ENCODE results near the gene AADAC. TPM values are rescaled to one million over a fixed set of nuclear protein-coding genes. Genes with fewer than 3 reads are reported as not detected.
"Not testable (repeated sequence)": the region's sequence is repeated elsewhere in the genome, so short reads cannot be mapped to it uniquely, and the experiment has no call there.

Gene AADAC
- polyA plus RNA-seq, 3 donors = 0.09 to 0.36 (median 0.14) TPM

GRCh38 chr3:151841801-151842200 lies 27.9 kb downstream of the AADAC start:
- DNase-seq (ENCODE audit: extremely low read depth in 1 of 11, low read depth in 9 of 11, low spot score in 4 of 11) = no peak

GRCh38 chr3:151843275-151843674 lies 29.4 kb downstream of the AADAC start:
- DNase-seq (ENCODE audit: extremely low read depth in 1 of 11, low read depth in 9 of 11, low spot score in 4 of 11) = no peak

- no peak for DNase-seq (ENCODE audit: extremely low read depth in 1 of 11, low read depth in 9 of 11, low spot score in 4 of 11)
These were observed 31.5 kb downstream of the AADAC start for GRCh38 chr3:151845306-151845905.

DNA sequence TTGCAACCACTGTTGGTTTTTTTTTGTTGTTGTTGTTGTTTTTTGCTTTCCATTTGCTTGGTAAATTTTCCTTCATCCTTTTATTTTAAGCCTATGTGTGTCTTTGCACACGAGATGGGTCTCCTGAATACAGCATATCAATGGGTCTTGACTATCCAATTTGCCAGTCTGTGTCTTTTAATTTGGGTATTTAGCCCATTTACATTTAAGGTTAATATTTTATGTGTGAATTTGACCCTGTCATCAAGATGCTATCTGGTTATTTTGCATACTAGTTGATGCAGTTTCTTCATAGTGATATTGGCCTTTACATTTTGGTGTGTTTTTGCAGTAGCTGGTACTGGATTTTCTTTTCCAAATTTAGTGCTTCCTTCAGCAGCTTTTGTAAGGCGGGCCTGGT lies 36.1 kb downstream of the AADAC start:
- DNase-seq (ENCODE audit: extremely low read depth in 1 of 11, low read depth in 9 of 11, low spot score in 4 of 11) = not testable (repeated sequence)

GRCh38 chr3:151852074-151852811 lies 38.3 kb downstream of the AADAC start:
- DNase-seq (ENCODE audit: extremely low read depth in 1 of 11, low read depth in 9 of 11, low spot score in 4 of 11) = no peak

DNA sequence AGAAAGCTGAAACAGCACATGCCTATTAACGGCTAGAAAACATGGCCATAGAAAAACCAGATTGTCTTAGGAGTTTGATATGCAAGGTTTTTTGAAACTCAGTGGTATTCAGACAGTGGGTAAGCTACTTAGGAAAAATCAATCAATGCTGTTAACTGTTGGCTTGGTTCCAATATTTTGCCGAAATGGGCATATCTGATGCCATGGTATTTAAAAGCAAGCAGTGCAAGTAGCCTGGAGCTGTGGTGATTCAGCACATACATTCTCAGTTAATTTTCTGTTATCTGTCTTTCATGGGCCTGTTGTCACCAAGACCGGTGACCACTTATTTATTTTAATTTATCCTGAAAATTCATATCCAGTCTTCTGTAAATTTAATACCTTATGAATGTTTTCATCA lies 42.2 kb downstream of the AADAC start:
- no peak for DNase-seq (ENCODE audit: extremely low read depth in 1 of 11, low read depth in 9 of 11, low spot score in 4 of 11)

- DNase-seq (ENCODE audit: extremely low read depth in 1 of 11, low read depth in 9 of 11, low spot score in 4 of 11) = no peak
These were observed 42.7 kb downstream of the AADAC start for GRCh38 chr3:151856641-151857040.

GRCh38 chr3:151859233-151859673 lies 45.3 kb downstream of the AADAC start:
- no peak for DNase-seq (ENCODE audit: extremely low read depth in 1 of 11, low read depth in 9 of 11, low spot score in 4 of 11)

DNA sequence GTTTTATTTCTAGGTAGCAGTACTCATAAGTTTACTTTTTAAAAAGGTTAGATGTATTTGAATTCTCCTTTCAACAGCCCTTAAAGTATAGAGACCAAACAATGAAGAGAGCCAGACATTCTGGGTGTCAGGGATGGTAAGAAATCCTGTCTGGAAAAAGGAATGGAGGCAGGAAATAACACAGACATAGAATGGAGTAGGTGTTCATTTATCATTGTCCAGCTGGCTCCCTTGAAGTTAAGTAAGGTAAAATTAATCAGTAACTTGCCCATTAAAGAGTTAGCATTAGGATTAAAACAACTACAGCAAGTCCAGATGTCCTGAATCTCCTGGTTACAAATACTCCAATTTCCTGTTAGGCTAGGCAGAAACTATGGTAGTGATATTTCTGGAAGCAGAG lies 46.0 kb downstream of the AADAC start:
- no peak for DNase-seq (ENCODE audit: extremely low read depth in 1 of 11, low read depth in 9 of 11, low spot score in 4 of 11)

DNA sequence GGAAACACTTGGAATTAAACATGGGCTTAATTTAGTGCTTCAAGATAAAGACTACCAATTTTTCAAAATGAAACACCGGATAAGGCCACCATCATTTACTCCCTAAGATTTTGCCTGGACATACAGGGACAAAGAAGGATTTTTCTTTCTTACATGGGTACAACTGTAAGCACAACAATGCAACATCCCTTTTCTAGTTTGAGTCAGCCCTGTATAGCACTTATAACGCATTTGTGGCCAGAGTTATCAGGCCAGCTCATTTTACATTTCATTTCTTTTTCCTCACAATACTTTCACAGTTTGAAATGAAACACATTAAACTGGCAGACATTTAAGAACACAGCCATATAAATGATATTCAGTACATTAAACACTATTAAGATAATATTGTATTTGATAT lies 49.7 kb downstream of the AADAC start:
- no peak for DNase-seq (ENCODE audit: extremely low read depth in 1 of 11, low read depth in 9 of 11, low spot score in 4 of 11)

DNA sequence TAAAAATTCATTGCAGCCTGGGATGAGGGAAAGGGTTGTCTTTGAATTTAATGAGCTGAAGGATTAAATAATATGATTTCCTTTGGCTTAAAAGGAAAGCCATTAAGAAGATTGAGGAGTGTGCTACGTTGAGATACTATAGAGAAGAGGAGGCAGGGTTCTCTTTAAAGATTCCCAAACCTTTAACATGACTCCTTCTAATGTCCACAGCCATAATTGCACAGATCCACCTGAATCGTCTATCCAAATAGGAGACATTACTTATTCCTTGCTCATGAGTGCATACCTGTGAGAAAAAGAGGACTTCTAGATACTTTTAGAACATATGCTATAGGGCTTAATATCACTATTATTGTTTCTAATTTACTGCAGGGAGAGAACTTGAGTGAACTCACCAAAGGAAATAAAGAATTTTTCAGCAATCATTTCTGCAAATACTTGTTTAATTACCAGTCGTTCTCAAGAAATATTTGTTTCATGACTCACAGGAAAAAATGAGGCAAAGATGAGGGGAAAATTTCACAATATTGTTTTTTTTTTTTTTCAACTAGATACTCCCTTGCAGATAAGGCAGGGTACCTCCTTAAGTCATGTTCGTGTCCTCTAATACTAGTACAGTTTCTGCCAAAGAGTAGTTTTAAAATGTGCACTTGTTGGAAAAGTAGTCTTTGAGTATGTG lies 50.6 kb downstream of the AADAC start:
- no peak for DNase-seq (ENCODE audit: extremely low read depth in 1 of 11, low read depth in 9 of 11, low spot score in 4 of 11)

GRCh38 chr3:151866711-151867410 lies 52.9 kb downstream of the AADAC start:
- peak in 3 of 11 donors; percentile 15 to 35 (median 22) for DNase-seq (ENCODE audit: extremely low read depth in 1 of 11, low read depth in 9 of 11, low spot score in 4 of 11)

GRCh38 chr3:151867666-151868065 lies 53.8 kb downstream of the AADAC start:
- no peak for DNase-seq (ENCODE audit: extremely low read depth in 1 of 11, low read depth in 9 of 11, low spot score in 4 of 11)

GRCh38 chr3:151869181-151869580 lies 55.3 kb downstream of the AADAC start:
- no peak for DNase-seq (ENCODE audit: extremely low read depth in 1 of 11, low read depth in 9 of 11, low spot score in 4 of 11)

GRCh38 chr3:151871639-151872468 lies 57.9 kb downstream of the AADAC start:
- no peak for DNase-seq (ENCODE audit: extremely low read depth in 1 of 11, low read depth in 9 of 11, low spot score in 4 of 11)

DNA sequence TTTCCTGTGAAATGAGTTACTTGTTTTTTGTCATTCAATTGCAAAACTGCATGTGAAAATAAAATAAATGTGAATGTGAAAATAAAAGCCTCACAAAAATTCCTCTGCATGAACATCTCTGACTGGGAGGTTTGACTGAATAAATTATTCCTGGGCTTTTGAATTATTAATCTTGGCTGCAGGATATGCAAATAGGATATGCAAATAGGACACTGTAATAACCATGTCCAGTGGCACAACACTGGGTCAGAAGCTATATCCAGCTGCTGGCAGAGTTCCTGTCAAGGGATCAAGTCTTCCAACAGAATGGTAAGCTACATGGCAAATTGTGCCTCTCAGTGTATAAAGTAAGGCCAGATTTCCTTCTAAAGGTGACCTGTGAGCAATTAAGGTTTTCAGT lies 59.5 kb downstream of the AADAC start, which contains the start of gene SUCNR1:
Gene SUCNR1, plus strand, starts transcription at position 246 of the 400 bp plus-strand sequence. CDS start 6,250 bp downstream, outside the sequence.
- no peak for DNase-seq (ENCODE audit: extremely low read depth in 1 of 11, low read depth in 9 of 11, low spot score in 4 of 11)

GRCh38 chr3:151874079-151874478 lies 60.2 kb downstream of the AADAC start:
- DNase-seq (ENCODE audit: extremely low read depth in 1 of 11, low read depth in 9 of 11, low spot score in 4 of 11) = not testable (repeated sequence)

GRCh38 chr3:151875759-151876158 lies 61.8 kb downstream of the AADAC start:
- DNase-seq (ENCODE audit: extremely low read depth in 1 of 11, low read depth in 9 of 11, low spot score in 4 of 11) = no peak

- DNase-seq (ENCODE audit: extremely low read depth in 1 of 11, low read depth in 9 of 11, low spot score in 4 of 11) = no peak
These were observed 63.4 kb downstream of the AADAC start for GRCh38 chr3:151877269-151877668.
